Testis (tissue), 2 donors: Measurements from ENCODE around the gene DTX3L.

Experiments
- POLR2A ChIP-seq: fragments of 450-650 bp; IDR thresholded peaks from one replicate; pipeline ENCODE4 v1.6.1; 2017; ENCODE audit warnings: antibody characterized with exemption, mild to moderate bottlenecking, moderate library complexity
- TF ChIP-seq, protein P1 (sequence below), 3 experiments: fragments of 450-650 bp in 2 of 3; fragments of 200-600 bp in 1 of 3; sonication (generic) in 1 of 3; IDR thresholded peaks; one replicate each; pipeline ENCODE4 v1.5.1; 2016 to 2019; ENCODE audit warnings: antibody characterized with exemption in 3 of 3, mild to moderate bottlenecking in 2 of 3, moderate library complexity in 1 of 3

DNA sequence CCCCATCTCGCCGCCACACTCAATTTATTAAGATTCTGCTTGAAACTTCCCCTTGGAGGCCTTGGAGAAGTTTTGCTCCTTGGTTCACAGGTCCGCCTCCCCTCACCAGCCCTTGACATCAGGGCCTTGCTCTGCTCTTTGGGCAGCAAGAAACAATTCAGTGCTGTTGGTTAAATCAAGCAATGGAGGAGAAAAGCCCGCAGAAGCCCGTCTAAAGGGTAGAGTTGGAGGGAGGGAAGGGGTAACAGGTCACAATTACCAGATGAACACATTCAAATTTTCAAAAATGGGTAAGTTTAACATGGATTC lies 467 bp upstream of the DTX3L start:
- TF ChIP-seq, protein P1, sequence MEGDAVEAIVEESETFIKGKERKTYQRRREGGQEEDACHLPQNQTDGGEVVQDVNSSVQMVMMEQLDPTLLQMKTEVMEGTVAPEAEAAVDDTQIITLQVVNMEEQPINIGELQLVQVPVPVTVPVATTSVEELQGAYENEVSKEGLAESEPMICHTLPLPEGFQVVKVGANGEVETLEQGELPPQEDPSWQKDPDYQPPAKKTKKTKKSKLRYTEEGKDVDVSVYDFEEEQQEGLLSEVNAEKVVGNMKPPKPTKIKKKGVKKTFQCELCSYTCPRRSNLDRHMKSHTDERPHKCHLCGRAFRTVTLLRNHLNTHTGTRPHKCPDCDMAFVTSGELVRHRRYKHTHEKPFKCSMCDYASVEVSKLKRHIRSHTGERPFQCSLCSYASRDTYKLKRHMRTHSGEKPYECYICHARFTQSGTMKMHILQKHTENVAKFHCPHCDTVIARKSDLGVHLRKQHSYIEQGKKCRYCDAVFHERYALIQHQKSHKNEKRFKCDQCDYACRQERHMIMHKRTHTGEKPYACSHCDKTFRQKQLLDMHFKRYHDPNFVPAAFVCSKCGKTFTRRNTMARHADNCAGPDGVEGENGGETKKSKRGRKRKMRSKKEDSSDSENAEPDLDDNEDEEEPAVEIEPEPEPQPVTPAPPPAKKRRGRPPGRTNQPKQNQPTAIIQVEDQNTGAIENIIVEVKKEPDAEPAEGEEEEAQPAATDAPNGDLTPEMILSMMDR (IDR thresholded peaks at IDR 0.05): no peak
- no peak for TF ChIP-seq POLR2A
